SK-N-SH (cell line): ENCODE measurements around the gene NNT.
"Not testable (repeated sequence)": the region's sequence is repeated elsewhere in the genome, so short reads cannot be mapped to it uniquely, and the experiment has no call there.

Experiments
- EZH2phosphoT487 ChIP-seq: fragments of 200-600 bp; sonication (generic); IDR thresholded peaks from 2 replicates; pipeline ENCODE4 v1.6.1; 2017; ENCODE audit warnings: low read depth, mixed run types, mild to moderate bottlenecking, antibody characterized with exemption, moderate library complexity, borderline replicate concordance
- GATA2 ChIP-seq: sonication (generic); formaldehyde crosslinking; IDR thresholded peaks from 2 replicates; pipeline ENCODE4 v1.5.0; 2020; ENCODE audit warnings: mild to moderate bottlenecking, missing genetic modification reagents
- NFIC ChIP-seq: IDR thresholded peaks from 2 replicates; pipeline ENCODE4 v1.4.0; 2012; ENCODE audit warnings: borderline replicate concordance
- PBX3 ChIP-seq: IDR thresholded peaks from 2 replicates; pipeline ENCODE4; 2012
- POLR2AphosphoS5 ChIP-seq: IDR thresholded peaks from 2 replicates; pipeline ENCODE4 v1.6.1; 2012; ENCODE audit warnings: low read depth, low read length
- REST ChIP-seq: IDR thresholded peaks from 2 replicates; pipeline ENCODE4 v1.6.1; 2012; ENCODE audit warnings: mild to moderate bottlenecking, low read depth, low read length, moderate library complexity
- RFX5 ChIP-seq: IDR thresholded peaks from 2 replicates; pipeline ENCODE4 v1.6.1; 2012; ENCODE audit warnings: mild to moderate bottlenecking, improper control_type of control experiment, low read length
- TCF12 ChIP-seq: IDR thresholded peaks from 2 replicates; pipeline ENCODE4 v1.4.0; 2012
- TF ChIP-seq, protein P1 (sequence below): fragments of 200-600 bp; sonication (generic); IDR thresholded peaks from 2 replicates; pipeline ENCODE4 v1.6.1; 2017; ENCODE audit warnings: antibody characterized with exemption, mild to moderate bottlenecking, moderate library complexity
- TF ChIP-seq, protein P2 (sequence below): fragments of 150-350 bp; IDR thresholded peaks from 2 replicates; pipeline ENCODE4 v1.6.1; 2017; ENCODE audit warnings: antibody characterized with exemption, low read length, low read depth, borderline replicate concordance
- TF ChIP-seq, protein P3 (sequence below): IDR thresholded peaks from 2 replicates; pipeline ENCODE4 v1.4.0; 2012; ENCODE audit warnings: low read depth

DNA sequence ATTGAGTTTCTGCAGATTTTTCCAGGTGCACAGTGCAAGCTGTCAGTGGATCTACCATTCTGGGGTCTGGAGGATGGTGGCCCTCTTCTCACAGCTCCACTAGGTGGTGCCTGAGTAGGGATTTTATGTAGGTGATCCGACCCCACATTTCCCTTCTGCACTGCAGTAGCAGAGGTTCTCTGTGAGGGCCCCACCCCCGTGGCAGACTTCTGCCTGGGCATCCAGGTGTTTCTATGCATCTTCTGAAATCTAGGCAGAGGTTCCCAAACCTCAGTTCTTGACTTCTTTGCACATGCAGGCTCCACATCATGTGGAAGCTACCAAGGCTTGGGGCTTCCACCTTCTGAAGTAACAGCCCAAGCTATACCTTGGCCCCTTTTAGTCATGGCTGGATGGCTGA lies 93.5 kb downstream of the NNT start:
- TF ChIP-seq, protein P1, sequence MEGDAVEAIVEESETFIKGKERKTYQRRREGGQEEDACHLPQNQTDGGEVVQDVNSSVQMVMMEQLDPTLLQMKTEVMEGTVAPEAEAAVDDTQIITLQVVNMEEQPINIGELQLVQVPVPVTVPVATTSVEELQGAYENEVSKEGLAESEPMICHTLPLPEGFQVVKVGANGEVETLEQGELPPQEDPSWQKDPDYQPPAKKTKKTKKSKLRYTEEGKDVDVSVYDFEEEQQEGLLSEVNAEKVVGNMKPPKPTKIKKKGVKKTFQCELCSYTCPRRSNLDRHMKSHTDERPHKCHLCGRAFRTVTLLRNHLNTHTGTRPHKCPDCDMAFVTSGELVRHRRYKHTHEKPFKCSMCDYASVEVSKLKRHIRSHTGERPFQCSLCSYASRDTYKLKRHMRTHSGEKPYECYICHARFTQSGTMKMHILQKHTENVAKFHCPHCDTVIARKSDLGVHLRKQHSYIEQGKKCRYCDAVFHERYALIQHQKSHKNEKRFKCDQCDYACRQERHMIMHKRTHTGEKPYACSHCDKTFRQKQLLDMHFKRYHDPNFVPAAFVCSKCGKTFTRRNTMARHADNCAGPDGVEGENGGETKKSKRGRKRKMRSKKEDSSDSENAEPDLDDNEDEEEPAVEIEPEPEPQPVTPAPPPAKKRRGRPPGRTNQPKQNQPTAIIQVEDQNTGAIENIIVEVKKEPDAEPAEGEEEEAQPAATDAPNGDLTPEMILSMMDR: not testable (repeated sequence)
- not testable (repeated sequence) for TF ChIP-seq REST; POLR2AphosphoS5; NFIC; GATA2 (CRISPR knock-in tag); EZH2phosphoT487; TCF12; RFX5; PBX3
- TF ChIP-seq, protein P2, sequence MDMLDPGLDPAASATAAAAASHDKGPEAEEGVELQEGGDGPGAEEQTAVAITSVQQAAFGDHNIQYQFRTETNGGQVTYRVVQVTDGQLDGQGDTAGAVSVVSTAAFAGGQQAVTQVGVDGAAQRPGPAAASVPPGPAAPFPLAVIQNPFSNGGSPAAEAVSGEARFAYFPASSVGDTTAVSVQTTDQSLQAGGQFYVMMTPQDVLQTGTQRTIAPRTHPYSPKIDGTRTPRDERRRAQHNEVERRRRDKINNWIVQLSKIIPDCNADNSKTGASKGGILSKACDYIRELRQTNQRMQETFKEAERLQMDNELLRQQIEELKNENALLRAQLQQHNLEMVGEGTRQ: not testable (repeated sequence)
- TF ChIP-seq, protein P3, sequence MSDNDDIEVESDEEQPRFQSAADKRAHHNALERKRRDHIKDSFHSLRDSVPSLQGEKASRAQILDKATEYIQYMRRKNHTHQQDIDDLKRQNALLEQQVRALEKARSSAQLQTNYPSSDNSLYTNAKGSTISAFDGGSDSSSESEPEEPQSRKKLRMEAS: not testable (repeated sequence)
